H1 (cell line): ENCODE measurements around the gene RGS9BP. TPM values are rescaled to one million over a fixed set of nuclear protein-coding genes. Genes with fewer than 3 reads are reported as not detected.

Experiments used
- CTCF ChIA-PET: fragments of 300-600 bp; sonication (Branson Sonifier 250); formaldehyde crosslinking; loops from one replicate; lab custom pipeline; 2021; ENCODE audit not compliant: partially characterized antibody; lab: Charles Lee
- POLR2A ChIA-PET: fragments of 300-600 bp; sonication (Branson Sonifier 250); formaldehyde crosslinking; loops from one replicate; lab custom pipeline; 2021; ENCODE audit warnings: inconsistent platforms; ENCODE audit not compliant: partially characterized antibody; lab: Charles Lee
- DNase-seq, 2 experiments: peaks; one replicate each; pipeline versions ENCODE4 v3.0.0 to v3.0.0-alpha.2; 2010 to 2022; ENCODE audit warnings: low spot score in 2 of 2, low read depth in 1 of 2, mixed read lengths in 1 of 2
- FAIRE-seq: peaks from 2 replicates; lab custom pipeline; 2011; peaks lifted over from hg19 to GRCh38; lab: Jason Lieb, UNC
- H2AFZ ChIP-seq: 2 replicates; pipeline ENCODE4 v1.8.1; 2012; ENCODE audit warnings: low read length, inconsistent platforms
- H2AK5ac ChIP-seq: 2 replicates; pipeline ENCODE4 v1.6.1; 2013; ENCODE audit warnings: low read depth, low read length
- H2BK120ac ChIP-seq: replicated peaks from 2 replicates; pipeline ENCODE3; 2013; ENCODE audit warnings: low read depth, low read length, inconsistent platforms
- H2BK12ac ChIP-seq: 2 replicates; pipeline ENCODE4 v1.6.1; 2013; ENCODE audit warnings: low read depth, low read length
- H2BK15ac ChIP-seq: 2 replicates; pipeline ENCODE4 v1.6.1; 2013; ENCODE audit warnings: low read length
- H2BK20ac ChIP-seq: 2 replicates; pipeline ENCODE4 v1.6.1; 2013; ENCODE audit warnings: low read length
- H2BK5ac ChIP-seq: 2 replicates; pipeline ENCODE4 v1.6.1; 2013; ENCODE audit warnings: low read depth, low read length
- H3K14ac ChIP-seq: 2 replicates; pipeline ENCODE4 v1.6.1; 2013; ENCODE audit warnings: inconsistent platforms; ENCODE audit not compliant: insufficient read length
- H3K18ac ChIP-seq: 2 replicates; pipeline ENCODE4 v1.6.1; 2013; ENCODE audit warnings: low read length; ENCODE audit errors: extremely low read depth
- H3K23ac ChIP-seq: 2 replicates; pipeline ENCODE4 v1.6.1; 2013; ENCODE audit warnings: inconsistent platforms; ENCODE audit not compliant: insufficient read length
- H3K23me2 ChIP-seq: 2 replicates; pipeline ENCODE4 v1.6.1; 2013; ENCODE audit warnings: low read depth, low read length
- H3K27ac ChIP-seq: 2 replicates; pipeline ENCODE4 v1.6.1; 2011; ENCODE audit warnings: low read depth, low read length, inconsistent platforms
- H3K27me3 ChIP-seq, 4 experiments: replicated peaks in 1 of 4; 1 replicate in 1 of 4; 2 replicates in 3 of 4; pipeline versions ENCODE4 v1.6.1 to v1.8.1; 2011 to 2013; ENCODE audit warnings: low read length in 3 of 4, mild to moderate bottlenecking in 3 of 4, inconsistent platforms in 2 of 4, mixed read lengths in 2 of 4, moderate library complexity in 1 of 4; ENCODE audit not compliant: control insufficient read depth in 3 of 4, insufficient read depth in 3 of 4; ENCODE audit errors: extremely low read depth in 1 of 4
- H3K36me3 ChIP-seq, 4 experiments: 2 replicates each; pipeline versions ENCODE4 v1.6.1 to v1.8.1; 2011 to 2013; ENCODE audit warnings: mild to moderate bottlenecking in 4 of 4, low read length in 3 of 4, moderate library complexity in 2 of 4, control low read depth in 1 of 4, inconsistent platforms in 1 of 4; ENCODE audit not compliant: insufficient read depth in 4 of 4, control insufficient read depth in 2 of 4
- H3K4ac ChIP-seq: replicated peaks from 2 replicates; pipeline ENCODE3; 2013; ENCODE audit warnings: low read length, low read depth, mixed read lengths, inconsistent platforms; ENCODE audit not compliant: insufficient read length
- H3K4me1 ChIP-seq, 4 experiments: replicated peaks in 1 of 4; 1 replicate in 1 of 4; 2 replicates in 3 of 4; pipeline versions ENCODE4 v1.6.1 to v1.8.1; 2011 to 2013; ENCODE audit warnings: low read length in 3 of 4, inconsistent platforms in 2 of 4, mixed read lengths in 1 of 4; ENCODE audit not compliant: insufficient read depth in 4 of 4, control insufficient read depth in 3 of 4
- H3K4me2 ChIP-seq, 2 experiments: 2 replicates each; pipeline versions ENCODE4 v1.6.1 to v1.8.1; 2011 to 2013; ENCODE audit warnings: low read depth in 2 of 2, low read length in 2 of 2, control low read depth in 1 of 2, inconsistent platforms in 1 of 2, mild to moderate bottlenecking in 1 of 2; ENCODE audit not compliant: insufficient read depth in 1 of 2
- H3K4me3 ChIP-seq, 4 experiments: fragments of 200-600, 300-600 bp in 1 of 4; sonication (generic), shearing (Covaris generic), sonication (Bioruptor Twin) in 1 of 4; 2 replicates each; pipeline versions ENCODE4 v1.5.1 to v1.8.1; 2011 to 2016; ENCODE audit warnings: low read length in 4 of 4, low read depth in 3 of 4, control low read depth in 2 of 4, inconsistent platforms in 2 of 4, mild to moderate bottlenecking in 2 of 4, mixed read lengths in 1 of 4, moderate library complexity in 1 of 4; ENCODE audit not compliant: insufficient read depth in 2 of 4; ENCODE audit errors: extremely low read depth in 1 of 4
- H3K56ac ChIP-seq: replicated peaks from 2 replicates; pipeline ENCODE3; 2013; ENCODE audit warnings: low read depth, mild to moderate bottlenecking, mixed read lengths, low read length, inconsistent platforms; ENCODE audit not compliant: insufficient read length
- H3K79me1 ChIP-seq: 2 replicates; pipeline ENCODE4 v1.6.1; 2013; ENCODE audit warnings: low read depth, low read length, control low read depth
- H3K79me2 ChIP-seq, 2 experiments: 2 replicates each; pipeline versions ENCODE4 v1.6.1 to v1.8.1; 2012 to 2013; ENCODE audit warnings: low read length in 2 of 2, mild to moderate bottlenecking in 2 of 2, inconsistent platforms in 1 of 2; ENCODE audit not compliant: insufficient read depth in 2 of 2, control insufficient read depth in 1 of 2
- H3K9ac ChIP-seq, 4 experiments: replicated peaks in 1 of 4; 1 replicate in 1 of 4; 2 replicates in 3 of 4; pipeline versions ENCODE4 v1.6.1 to v1.8.1; 2011 to 2013; ENCODE audit warnings: low read depth in 3 of 4, low read length in 3 of 4, control low read depth in 2 of 4, mild to moderate bottlenecking in 2 of 4, moderate library complexity in 2 of 4, inconsistent platforms in 1 of 4; ENCODE audit errors: extremely low read depth in 1 of 4
- H3K9me3 ChIP-seq, 2 experiments: 2 replicates each; pipeline versions ENCODE4 v1.6.1 to v1.8.1; 2012 to 2013; ENCODE audit warnings: mild to moderate bottlenecking in 2 of 2, moderate library complexity in 2 of 2, control low read depth in 1 of 2, inconsistent platforms in 1 of 2, low read depth in 1 of 2, low read length in 1 of 2, mixed read lengths in 1 of 2; ENCODE audit not compliant: insufficient read depth in 2 of 2
- H4K20me1 ChIP-seq, 2 experiments: replicated peaks in 1 of 2; 2 replicates each; pipeline versions ENCODE3 to v1.8.1; 2011 to 2013; ENCODE audit warnings: inconsistent platforms in 2 of 2, low read length in 2 of 2, mild to moderate bottlenecking in 1 of 2; ENCODE audit not compliant: insufficient read depth in 2 of 2, control insufficient read depth in 1 of 2
- H4K5ac ChIP-seq: 2 replicates; pipeline ENCODE4 v1.6.1; 2013; ENCODE audit warnings: low read length, low read depth, mixed read lengths, inconsistent platforms; ENCODE audit not compliant: insufficient read length
- H4K8ac ChIP-seq: 2 replicates; pipeline ENCODE4 v1.8.0; 2013; ENCODE audit warnings: mild to moderate bottlenecking, moderate library complexity, low read length, inconsistent platforms; ENCODE audit not compliant: insufficient read depth; ENCODE audit errors: extremely low read depth
- H4K91ac ChIP-seq: replicated peaks from 2 replicates; pipeline ENCODE3; 2013; ENCODE audit warnings: low read length, mixed read lengths, inconsistent platforms; ENCODE audit not compliant: insufficient read length
- WGBS, 2 experiments: shearing (Covaris generic) in 1 of 2; methylation state at CpG; one replicate each; pipeline versions ENCODE4 v1.1.6 to v1.1.7; 2013 to 2015; ENCODE audit warnings: low lambda C conversion rate in 2 of 2, mixed read lengths in 2 of 2, inconsistent platforms in 1 of 2, low coverage in 1 of 2, missing lambda C conversion rate in 1 of 2; ENCODE audit not compliant: insufficient replicate concordance in 2 of 2, insufficient coverage in 1 of 2, insufficient read length in 1 of 2; ENCODE audit errors: extremely low coverage in 1 of 2, missing lambda C conversion rate in 1 of 2; 5-methylcytosine and 5-hydroxymethylcytosine counted together
- polyA plus RNA-seq, 7 experiments: library from polyadenylated mRNA; depleted of rRNA in 3 of 7; stranded (reverse) in 5 of 7; unstranded in 2 of 7; fragments of >200 nt in 5 of 7; fragments of 200-250 nt in 2 of 7; gene quantifications; 1 replicate in 5 of 7; 2 replicates in 1 of 7; 4 replicates in 1 of 7; pipeline versions ENCODE4 v1.2.1 to v1.2.3, GENCODE V29; 2011 to 2013; ENCODE audit warnings: missing spikeins in 2 of 7, mixed read lengths in 2 of 7
- total RNA-seq: library from RNA; stranded (reverse); fragmentation: NEBNext Ultra II Directional; extraction: Animal tissue kit (Norgen Biotek cat#: 25700); gene quantifications from 2 replicates; pipeline ENCODE4 v1.2.1, GENCODE V29; 2021
- TF ChIP-seq, protein P1 (sequence below), 3 experiments: IDR thresholded peaks; 1 replicate in 2 of 3; 2 replicates in 1 of 3; pipeline versions ENCODE4 v1.5.1 to v1.6.1; 2011; ENCODE audit warnings: low read length in 3 of 3, mild to moderate bottlenecking in 3 of 3, inconsistent platforms in 2 of 3, low read depth in 1 of 3, moderate library complexity in 1 of 3; ENCODE audit not compliant: insufficient read depth in 1 of 3; ENCODE audit errors: control extremely low read depth in 1 of 3

Gene RGS9BP
- total and polyA plus RNA-seq, 2 of the 8 experiments (the other 6 are each of a cell fraction or from before 2014, with no cell fraction given): 0.11 to 0.26 TPM

DNA sequence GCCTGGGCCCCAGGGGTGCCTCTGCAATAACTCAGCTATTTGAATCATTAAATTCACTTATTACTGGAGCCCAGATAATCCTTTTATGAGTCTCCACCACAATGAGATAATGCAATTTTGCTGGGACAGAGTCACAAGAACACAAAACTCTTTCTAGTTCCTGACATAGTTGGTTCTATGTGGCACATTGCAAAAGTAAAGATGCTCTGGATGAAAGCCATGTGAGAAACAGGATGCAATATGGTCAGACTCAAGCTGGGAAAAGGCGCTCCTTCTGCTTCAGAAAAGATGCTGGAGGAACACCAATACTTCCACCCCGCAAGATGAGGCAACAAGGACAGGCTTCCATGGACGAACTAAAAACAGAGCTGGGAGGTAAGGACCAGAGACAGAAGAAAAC is 6.3 kb upstream of the RGS9BP start:
- H3K4me3 ChIP-seq: no peak overlapping the region
- 84% methylated on average over 3 of the region's 3 CpGs; no CpG with 5 or more reads in 1 of the 2 experiments for WGBS, 2 experiments
- TF ChIP-seq, protein P1, sequence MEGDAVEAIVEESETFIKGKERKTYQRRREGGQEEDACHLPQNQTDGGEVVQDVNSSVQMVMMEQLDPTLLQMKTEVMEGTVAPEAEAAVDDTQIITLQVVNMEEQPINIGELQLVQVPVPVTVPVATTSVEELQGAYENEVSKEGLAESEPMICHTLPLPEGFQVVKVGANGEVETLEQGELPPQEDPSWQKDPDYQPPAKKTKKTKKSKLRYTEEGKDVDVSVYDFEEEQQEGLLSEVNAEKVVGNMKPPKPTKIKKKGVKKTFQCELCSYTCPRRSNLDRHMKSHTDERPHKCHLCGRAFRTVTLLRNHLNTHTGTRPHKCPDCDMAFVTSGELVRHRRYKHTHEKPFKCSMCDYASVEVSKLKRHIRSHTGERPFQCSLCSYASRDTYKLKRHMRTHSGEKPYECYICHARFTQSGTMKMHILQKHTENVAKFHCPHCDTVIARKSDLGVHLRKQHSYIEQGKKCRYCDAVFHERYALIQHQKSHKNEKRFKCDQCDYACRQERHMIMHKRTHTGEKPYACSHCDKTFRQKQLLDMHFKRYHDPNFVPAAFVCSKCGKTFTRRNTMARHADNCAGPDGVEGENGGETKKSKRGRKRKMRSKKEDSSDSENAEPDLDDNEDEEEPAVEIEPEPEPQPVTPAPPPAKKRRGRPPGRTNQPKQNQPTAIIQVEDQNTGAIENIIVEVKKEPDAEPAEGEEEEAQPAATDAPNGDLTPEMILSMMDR (IDR thresholded peaks at IDR 0.05; ENCODE audit: control extremely low read depth in 1 of 3, insufficient read depth in 1 of 3, low read depth in 1 of 3, low read length in 3 of 3): no peak

More for the DNA sequence above, 6.3 kb upstream of the RGS9BP start:
- H3K79me1 ChIP-seq: peaks cover 27% of the 10 kb centered on the region
- H3K18ac ChIP-seq: no peak overlapping the region
- H2AK5ac ChIP-seq: no peak overlapping the region
- H3K4me1 ChIP-seq: peaks cover 0 to 7% (median 0%) of the 10 kb centered on the region in 4 experiments; a peak in 3 of 7 replicates
- H3K4ac ChIP-seq: no peak overlapping the region
- H2BK20ac ChIP-seq: no peak overlapping the region
- no peak overlapping the region for H3K9ac ChIP-seq
- no peak overlapping the region for H2BK12ac ChIP-seq
- no peak overlapping the region for H4K8ac ChIP-seq
- FAIRE-seq (no peak), DNase-seq (no peak)
- H3K4me2 ChIP-seq: no peak overlapping the region
- peaks cover 6 to 85% of the 10 kb centered on the region in 2 experiments for H3K79me2 ChIP-seq
- H2BK120ac ChIP-seq: no peak overlapping the region
- no peak overlapping the region for H2AFZ ChIP-seq
- no peak overlapping the region for H3K23ac ChIP-seq
- H3K9me3 ChIP-seq: no peaks in the 10 kb centered on the region
- peaks cover 4% of the 10 kb centered on the region; the same call in 1 of the 2 replicates for H3K23me2 ChIP-seq
- no peak overlapping the region for H2BK15ac ChIP-seq
- ChIA-PET POLR2A (no interaction called here), CTCF (interaction anchor here (1.4 kb wide), 2 partner anchors 19 to 39 kb away, joined by 3 read pairs; no protein-coding TSS in a partner anchor)
- no peak overlapping the region for H3K56ac ChIP-seq
- H3K27me3 ChIP-seq: no peaks in the 10 kb centered on the region
- H4K91ac ChIP-seq: no peak overlapping the region
- no peak overlapping the region for H3K27ac ChIP-seq
- no peak overlapping the region for H2BK5ac ChIP-seq
- H3K14ac ChIP-seq: no peak overlapping the region
- H4K5ac ChIP-seq: no peak overlapping the region
- H3K36me3 ChIP-seq: peaks cover 0 to 9% (median 0%) of the 10 kb centered on the region in 4 experiments; a peak in 2 of 8 replicates
- H4K20me1 ChIP-seq: peaks cover 10 to 23% of the 10 kb centered on the region in 2 experiments
